ENCODE measurements around the gene FASN. TPM values are rescaled to one million over a fixed set of nuclear protein-coding genes. Genes with fewer than 3 reads are reported as not detected.

Gene FASN
- total RNA-seq, 2 donors from 2014 or later: 220 to 646 TPM

Other genes with a start within 250 kb of the FASN start
- 100 to 1,000 TPM; 403 to 414 TPM for gene P4HB, start 237.7 kb downstream of the FASN start, total RNA-seq
- 100 to 1,000 TPM; 168 to 252 TPM for gene ARHGDIA, start 226.9 kb downstream of the FASN start, total RNA-seq
- 10 to 100 TPM; 33.7 to 45.2 TPM for gene ALYREF, start 206.7 kb downstream of the FASN start, total RNA-seq
- 100 to 1,000 TPM; 133 to 155 TPM for gene ANAPC11, start 206.5 kb downstream of the FASN start, total RNA-seq
- under 1 TPM; 0.21 to 0.24 TPM for gene NPB, start 196.0 kb downstream of the FASN start, total RNA-seq
- gene PCYT2, start 186.8 kb downstream of the FASN start, total RNA-seq: 10 to 100 TPM; 21.8 to 22.2 TPM
- 1 to 10 TPM; 8.9 to 9.2 TPM for gene SIRT7, start 180.1 kb downstream of the FASN start, total RNA-seq
- gene MAFG, start 170.5 kb downstream of the FASN start, total RNA-seq: 10 to 100 TPM; 20.9 to 25.1 TPM
- 10 to 100 TPM in 1 of 2 donors, 1 to 10 TPM in 1; 9.6 to 10.5 TPM for gene PYCR1, start 160.9 kb downstream of the FASN start, total RNA-seq
- under 1 TPM in 1 of 2 donors, not detected in 1; 0.50 TPM for gene MYADML2, start 151.0 kb downstream of the FASN start, total RNA-seq
- gene NOTUM, start 137.0 kb downstream of the FASN start, total RNA-seq: not detected
- gene ASPSCR1, start 120.6 kb downstream of the FASN start, total RNA-seq: 10 to 100 TPM; 16.9 to 24.4 TPM
- 10 to 100 TPM; 27.2 to 37.2 TPM for gene CENPX, start 75.4 kb downstream of the FASN start, total RNA-seq
- 1 to 10 TPM; 3.7 to 7.9 TPM for gene LRRC45, start 74.9 kb downstream of the FASN start, total RNA-seq
- 1 to 10 TPM; 3.8 to 4.2 TPM for gene RAC3, start 66.6 kb downstream of the FASN start, total RNA-seq
- 100 to 1,000 TPM; 132 to 161 TPM for gene DCXR, start 60.5 kb downstream of the FASN start, total RNA-seq
- gene RFNG, start 46.4 kb downstream of the FASN start, total RNA-seq: 10 to 100 TPM; 16.4 to 22.4 TPM
- 10 to 100 TPM; 72.2 to 79.3 TPM for gene GPS1, start 46.3 kb downstream of the FASN start, total RNA-seq
- gene DUS1L, start 32.4 kb downstream of the FASN start, total RNA-seq: 10 to 100 TPM; 59.2 to 65.4 TPM
- 10 to 100 TPM; 11.9 to 17.2 TPM for gene CCDC57, start 114.6 kb upstream of the FASN start, total RNA-seq
- gene SLC16A3, start 130.8 kb upstream of the FASN start, total RNA-seq: 10 to 100 TPM; 18.4 to 35.7 TPM
- 10 to 100 TPM; 63.6 to 88.2 TPM for gene CSNK1D, start 175.5 kb upstream of the FASN start, total RNA-seq
- 1 to 10 TPM in 1 of 2 donors, under 1 TPM in 1; 0.60 to 1.8 TPM for gene CD7, start 219.4 kb upstream of the FASN start, total RNA-seq
- gene SECTM1, start 235.5 kb upstream of the FASN start, total RNA-seq: 10 to 100 TPM in 1 of 2 donors, 1 to 10 TPM in 1; 6.6 to 12.6 TPM